ENCODE data around the gene PRSS12. TPM values are rescaled to one million over a fixed set of nuclear protein-coding genes. Genes with fewer than 3 reads are reported as not detected.

Gene PRSS12
- total RNA-seq, 2 experiments from 2014 or later: not detected

DNA sequence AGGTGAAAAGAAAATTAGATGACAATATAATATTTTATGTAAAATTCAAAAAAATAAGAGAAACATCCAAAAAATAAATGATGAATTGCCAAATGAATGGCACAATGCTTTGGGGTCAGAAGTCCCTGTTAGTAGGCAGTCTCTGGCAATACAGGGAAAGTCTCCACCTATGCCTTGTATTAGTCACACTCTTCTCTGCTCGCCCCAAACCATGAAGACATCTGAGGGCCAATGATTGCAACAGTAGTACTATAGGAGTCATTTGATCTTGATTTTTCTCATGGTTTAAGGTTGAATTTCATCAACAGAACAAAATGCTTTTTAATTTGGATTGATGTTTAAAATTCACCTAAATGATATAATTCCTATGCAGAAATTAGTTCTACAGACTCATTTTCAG is 3.9 kb upstream of the PRSS12 start:
- Histone ChIP-seq H3K9me2 (ENCODE audit: insufficient read depth, low read length) (no peaks in the 10 kb centered on the region), H3K79me2 (ENCODE audit: insufficient read depth, low read depth, low read length) (no peaks in the 10 kb centered on the region), H2AFZ (ENCODE audit: low read length) (no peak overlapping the region), H3K4me3 (ENCODE audit: low read depth, low read length, poor library complexity, severe bottlenecking) (no peak overlapping the region), H3K9me3 (ENCODE audit: low read length) (no peaks in the 10 kb centered on the region), H3K36me3 (ENCODE audit: insufficient read depth, low read length) (no peaks in the 10 kb centered on the region), H4K20me1 (ENCODE audit: insufficient read depth, low read length) (no peaks in the 10 kb centered on the region), H3K27ac (ENCODE audit: low read depth, low read length, poor library complexity, severe bottlenecking) (no peak overlapping the region), H3K4me2 (ENCODE audit: low read length) (no peak overlapping the region), H3K4me1 (ENCODE audit: insufficient read depth, low read length, poor library complexity, severe bottlenecking) (no peaks in the 10 kb centered on the region)
- intact Hi-C loops (cut with micrococcal nuclease; ENCODE audit: unreplicated experiment): no loop called here
- no peak for TF ChIP-seq EZH2phosphoT487 (IDR thresholded peaks at IDR 0.05; ENCODE audit: borderline replicate concordance, low read depth, low read length)
- TF ChIP-seq, protein P1, sequence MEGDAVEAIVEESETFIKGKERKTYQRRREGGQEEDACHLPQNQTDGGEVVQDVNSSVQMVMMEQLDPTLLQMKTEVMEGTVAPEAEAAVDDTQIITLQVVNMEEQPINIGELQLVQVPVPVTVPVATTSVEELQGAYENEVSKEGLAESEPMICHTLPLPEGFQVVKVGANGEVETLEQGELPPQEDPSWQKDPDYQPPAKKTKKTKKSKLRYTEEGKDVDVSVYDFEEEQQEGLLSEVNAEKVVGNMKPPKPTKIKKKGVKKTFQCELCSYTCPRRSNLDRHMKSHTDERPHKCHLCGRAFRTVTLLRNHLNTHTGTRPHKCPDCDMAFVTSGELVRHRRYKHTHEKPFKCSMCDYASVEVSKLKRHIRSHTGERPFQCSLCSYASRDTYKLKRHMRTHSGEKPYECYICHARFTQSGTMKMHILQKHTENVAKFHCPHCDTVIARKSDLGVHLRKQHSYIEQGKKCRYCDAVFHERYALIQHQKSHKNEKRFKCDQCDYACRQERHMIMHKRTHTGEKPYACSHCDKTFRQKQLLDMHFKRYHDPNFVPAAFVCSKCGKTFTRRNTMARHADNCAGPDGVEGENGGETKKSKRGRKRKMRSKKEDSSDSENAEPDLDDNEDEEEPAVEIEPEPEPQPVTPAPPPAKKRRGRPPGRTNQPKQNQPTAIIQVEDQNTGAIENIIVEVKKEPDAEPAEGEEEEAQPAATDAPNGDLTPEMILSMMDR (conservative IDR thresholded peaks at IDR 0.05; ENCODE audit: low read length): no peak
- ChIA-PET CTCF (ENCODE audit: unreplicated experiment) (no interaction called here), POLR2A (interaction anchor here (1.0 kb wide), 1 partner anchor 11 kb away, joined by 3 read pairs; no protein-coding TSS in a partner anchor)
- DNase-seq (ENCODE audit: low spot score): no peak
- no TSS peak for BruUV-seq (replicated peaks)

DNA sequence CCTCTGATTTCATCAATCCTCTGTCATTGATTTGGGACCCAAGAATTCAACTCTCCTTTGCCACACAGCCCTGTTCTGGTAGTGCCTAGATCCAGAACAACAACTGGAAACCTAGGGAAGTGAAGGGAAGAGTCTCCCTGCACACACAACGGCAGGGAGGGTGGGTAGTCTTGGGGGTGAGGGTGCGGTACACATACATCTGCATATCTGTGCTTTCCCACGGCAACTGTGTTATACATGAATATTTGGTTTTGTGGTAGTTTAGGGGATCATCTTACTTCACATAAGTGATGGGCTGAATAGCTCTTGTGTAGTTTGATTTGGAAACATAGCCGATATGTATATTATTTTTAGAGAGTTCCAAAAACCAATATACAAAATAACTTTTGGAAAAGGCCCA is 3.3 kb upstream of the PRSS12 start:
- CTCF ChIA-PET (ENCODE audit: unreplicated experiment): no interaction called here

DNA sequence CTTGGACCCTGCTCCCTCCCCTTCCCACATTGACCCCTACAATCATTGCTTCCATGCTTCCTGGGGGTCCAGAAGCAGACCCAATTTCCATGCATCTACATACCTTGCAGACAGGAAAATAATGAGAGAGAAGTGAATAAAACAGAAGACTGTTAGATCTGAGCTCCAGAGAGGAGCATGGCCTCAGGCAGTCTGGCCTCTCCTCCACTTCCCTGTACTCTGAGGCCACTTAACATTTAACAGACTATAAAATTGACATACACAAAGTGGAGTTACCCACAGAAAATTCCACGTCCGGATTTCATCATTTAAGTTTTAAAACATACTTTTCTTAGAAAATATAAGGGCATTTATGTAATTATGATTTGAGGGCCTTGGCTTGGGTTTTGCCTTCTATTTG is 2.1 kb upstream of the PRSS12 start:
- H3K4me3 ChIP-seq (ENCODE audit: low read depth, low read length, poor library complexity, severe bottlenecking): no peak overlapping the region
- H2AFZ ChIP-seq (ENCODE audit: low read length): no peak overlapping the region
- H3K36me3 ChIP-seq (ENCODE audit: insufficient read depth, low read length): no peaks in the 10 kb centered on the region
- no peaks in the 10 kb centered on the region for H4K20me1 ChIP-seq (ENCODE audit: insufficient read depth, low read length)
- ChIA-PET POLR2A (interaction anchor here (0.7 kb wide), 1 partner anchor 23 kb away, joined by 3 read pairs; no protein-coding TSS in a partner anchor), CTCF (ENCODE audit: unreplicated experiment) (no interaction called here)
- no peaks in the 10 kb centered on the region for H3K9me2 ChIP-seq (ENCODE audit: insufficient read depth, low read length)
- no peak overlapping the region for H3K27ac ChIP-seq (ENCODE audit: low read depth, low read length, poor library complexity, severe bottlenecking)
- no peak for DNase-seq (ENCODE audit: low spot score)
- H3K9me3 ChIP-seq (ENCODE audit: low read length): no peaks in the 10 kb centered on the region
- no peaks in the 10 kb centered on the region for H3K79me2 ChIP-seq (ENCODE audit: insufficient read depth, low read depth, low read length)
- TF ChIP-seq EZH2phosphoT487 (IDR thresholded peaks at IDR 0.05; ENCODE audit: borderline replicate concordance, low read depth, low read length): no peak
- TF ChIP-seq, protein P1 (conservative IDR thresholded peaks at IDR 0.05; ENCODE audit: low read length): no peak
- no peak overlapping the region for H3K4me2 ChIP-seq (ENCODE audit: low read length)
- no TSS peak for BruUV-seq (replicated peaks)
- H3K4me1 ChIP-seq (ENCODE audit: insufficient read depth, low read length, poor library complexity, severe bottlenecking): no peaks in the 10 kb centered on the region
- intact Hi-C loops (cut with micrococcal nuclease; ENCODE audit: unreplicated experiment): no loop called here

More for the DNA sequence above, 3.3 kb upstream of the PRSS12 start:
- TF ChIP-seq, protein P1 (conservative IDR thresholded peaks at IDR 0.05; ENCODE audit: low read length): no peak
- no peak for TF ChIP-seq EZH2phosphoT487 (IDR thresholded peaks at IDR 0.05; ENCODE audit: borderline replicate concordance, low read depth, low read length)
- intact Hi-C loops (cut with micrococcal nuclease; ENCODE audit: unreplicated experiment): no loop called here
- no peak overlapping the region for H2AFZ ChIP-seq (ENCODE audit: low read length)
- H3K79me2 ChIP-seq (ENCODE audit: insufficient read depth, low read depth, low read length): no peaks in the 10 kb centered on the region
- no peaks in the 10 kb centered on the region for H4K20me1 ChIP-seq (ENCODE audit: insufficient read depth, low read length)
- H3K4me3 ChIP-seq (ENCODE audit: low read depth, low read length, poor library complexity, severe bottlenecking): no peak overlapping the region
- POLR2A ChIA-PET: interaction anchor here (1.0 kb wide), 1 partner anchor 10 kb away, joined by 3 read pairs; no protein-coding TSS in a partner anchor
- H3K4me2 ChIP-seq (ENCODE audit: low read length): no peak overlapping the region
- no peaks in the 10 kb centered on the region for H3K4me1 ChIP-seq (ENCODE audit: insufficient read depth, low read length, poor library complexity, severe bottlenecking)
- no peaks in the 10 kb centered on the region for H3K36me3 ChIP-seq (ENCODE audit: insufficient read depth, low read length)
- no peaks in the 10 kb centered on the region for H3K9me2 ChIP-seq (ENCODE audit: insufficient read depth, low read length)
- H3K9me3 ChIP-seq (ENCODE audit: low read length): no peaks in the 10 kb centered on the region
- DNase-seq (ENCODE audit: low spot score): no peak
- H3K27ac ChIP-seq (ENCODE audit: low read depth, low read length, poor library complexity, severe bottlenecking): no peak overlapping the region
- BruUV-seq (replicated peaks): no TSS peak
